Skeletal muscle tissue (tissue), 4 donors: ENCODE results near the gene NKAIN2. TPM values are rescaled to one million over a fixed set of nuclear protein-coding genes. Genes with fewer than 3 reads are reported as not detected.
"Not testable (repeated sequence)": the region's sequence is repeated elsewhere in the genome, so short reads cannot be mapped to it uniquely, and the experiment has no call there.

Experiments used
- H3K27ac ChIP-seq: one replicate; pipeline ENCODE4 v1.7.0; 2013; ENCODE audit warnings: mild to moderate bottlenecking, low read depth, low read length, inconsistent platforms
- H3K27me3 ChIP-seq, 3 donors: one replicate each; pipeline ENCODE4 v1.7.0; 2013; ENCODE audit warnings: low read length in 3 of 3; ENCODE audit not compliant: control insufficient read depth in 3 of 3, insufficient read depth in 3 of 3
- H3K36me3 ChIP-seq, 3 donors: one replicate each; pipeline ENCODE4 v1.7.0; 2013; ENCODE audit warnings: low read length in 3 of 3; ENCODE audit not compliant: control insufficient read depth in 3 of 3, insufficient read depth in 3 of 3
- H3K4me1 ChIP-seq, 3 donors: one replicate each; pipeline ENCODE4 v1.7.0; 2013; ENCODE audit warnings: low read length in 3 of 3, mild to moderate bottlenecking in 3 of 3; ENCODE audit not compliant: control insufficient read depth in 3 of 3, insufficient read depth in 3 of 3
- H3K4me3 ChIP-seq, 3 donors: one replicate each; pipeline ENCODE4 v1.7.0; 2013; ENCODE audit warnings: low read length in 3 of 3
- H3K9ac ChIP-seq, 3 donors: one replicate each; pipeline ENCODE4 v1.7.0; 2013; ENCODE audit warnings: low read length in 3 of 3, mild to moderate bottlenecking in 3 of 3, moderate library complexity in 2 of 3, low read depth in 1 of 3
- H3K9me3 ChIP-seq, 3 donors: one replicate each; pipeline ENCODE4 v1.7.0; 2013; ENCODE audit warnings: low read length in 3 of 3; ENCODE audit not compliant: control insufficient read depth in 3 of 3
- total RNA-seq: library from RNA; depleted of rRNA; stranded (reverse); fragments of >200 nt; gene quantifications from one replicate; pipeline ENCODE4 v1.2.3, GENCODE V29; 2014
- donor health status: Osteomylitis.

NKAIN2 gene
- total RNA-seq, 1 donor from 2014 or later, result 3.1 TPM

DNA sequence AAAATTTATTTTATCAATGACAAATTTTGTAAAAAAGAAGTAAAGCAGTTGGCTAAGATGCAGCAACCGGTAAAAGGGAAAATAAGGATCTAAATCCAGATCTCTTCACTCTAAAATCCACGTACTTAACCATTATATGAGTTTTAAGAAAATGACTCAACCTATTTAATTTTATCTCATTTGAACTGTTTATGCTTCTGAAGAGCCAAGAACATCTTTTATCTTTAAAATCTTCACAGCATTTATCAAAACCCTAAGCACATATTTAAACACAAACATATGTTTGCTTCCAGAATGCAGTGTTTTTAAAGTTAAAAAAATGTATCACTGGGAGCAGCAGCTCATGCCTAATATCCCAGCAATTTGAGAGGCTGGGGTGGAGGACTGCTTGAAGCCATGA, 339.2 kb downstream of the NKAIN2 start:
- H3K27me3 ChIP-seq, result no peaks in the 10 kb centered on the region
- no peaks in the 10 kb centered on the region for H3K36me3 ChIP-seq
- H3K4me3 ChIP-seq, result no peak overlapping the region
- H3K4me1 ChIP-seq, result no peaks in the 10 kb centered on the region
- H3K9ac ChIP-seq, result no peak overlapping the region
- H3K9me3 ChIP-seq, result no peaks in the 10 kb centered on the region
- no peak overlapping the region for H3K27ac ChIP-seq

DNA sequence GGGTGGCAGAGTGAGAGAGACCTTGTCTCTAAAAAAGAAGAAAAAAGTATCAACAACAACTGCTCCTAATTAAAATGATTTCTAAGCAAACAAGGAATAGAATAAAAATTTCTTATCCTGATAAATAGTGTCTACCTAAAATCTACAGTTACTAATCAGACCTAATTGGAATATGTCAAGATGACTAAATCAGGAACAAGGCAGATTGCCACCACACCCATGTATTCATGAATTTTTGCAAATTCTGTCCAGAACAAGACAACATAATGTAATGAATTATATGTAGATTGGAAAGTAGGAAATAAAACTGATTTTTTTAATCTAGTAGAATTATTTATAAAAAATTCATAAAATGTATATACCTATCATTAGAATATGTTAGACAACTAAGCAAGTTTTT, 339.8 kb downstream of the NKAIN2 start:
- no peaks in the 10 kb centered on the region for H3K9me3 ChIP-seq
- no peaks in the 10 kb centered on the region for H3K27me3 ChIP-seq
- H3K9ac ChIP-seq, result no peak overlapping the region
- H3K27ac ChIP-seq, result no peak overlapping the region
- no peaks in the 10 kb centered on the region for H3K36me3 ChIP-seq
- H3K4me1 ChIP-seq, result no peaks in the 10 kb centered on the region
- no peak overlapping the region for H3K4me3 ChIP-seq

DNA sequence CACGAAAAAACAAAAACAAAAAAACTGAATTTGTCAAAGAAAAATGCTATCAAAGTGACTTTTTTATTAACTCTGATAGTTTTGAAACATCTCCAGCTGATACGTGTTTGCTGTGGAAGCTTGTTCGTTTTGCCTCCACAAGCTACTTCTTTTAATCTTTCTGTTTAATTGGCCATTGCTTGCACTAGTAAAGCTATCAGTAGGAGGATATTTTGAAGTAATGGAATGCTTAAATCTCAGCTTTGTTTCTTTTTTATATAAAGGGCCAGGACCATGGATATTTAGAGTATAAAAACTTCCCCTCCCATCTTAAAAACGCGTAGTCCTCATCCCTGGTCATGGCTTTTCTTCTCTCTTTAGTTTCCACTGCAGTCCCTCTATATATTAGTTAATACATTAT, 344.0 kb downstream of the NKAIN2 start:
- no peak overlapping the region for H3K4me3 ChIP-seq
- no peaks in the 10 kb centered on the region for H3K9me3 ChIP-seq
- H3K36me3 ChIP-seq, result no peaks in the 10 kb centered on the region
- H3K27me3 ChIP-seq, result no peaks in the 10 kb centered on the region
- no peaks in the 10 kb centered on the region for H3K4me1 ChIP-seq
- H3K9ac ChIP-seq, result no peak overlapping the region
- no peak overlapping the region for H3K27ac ChIP-seq

DNA sequence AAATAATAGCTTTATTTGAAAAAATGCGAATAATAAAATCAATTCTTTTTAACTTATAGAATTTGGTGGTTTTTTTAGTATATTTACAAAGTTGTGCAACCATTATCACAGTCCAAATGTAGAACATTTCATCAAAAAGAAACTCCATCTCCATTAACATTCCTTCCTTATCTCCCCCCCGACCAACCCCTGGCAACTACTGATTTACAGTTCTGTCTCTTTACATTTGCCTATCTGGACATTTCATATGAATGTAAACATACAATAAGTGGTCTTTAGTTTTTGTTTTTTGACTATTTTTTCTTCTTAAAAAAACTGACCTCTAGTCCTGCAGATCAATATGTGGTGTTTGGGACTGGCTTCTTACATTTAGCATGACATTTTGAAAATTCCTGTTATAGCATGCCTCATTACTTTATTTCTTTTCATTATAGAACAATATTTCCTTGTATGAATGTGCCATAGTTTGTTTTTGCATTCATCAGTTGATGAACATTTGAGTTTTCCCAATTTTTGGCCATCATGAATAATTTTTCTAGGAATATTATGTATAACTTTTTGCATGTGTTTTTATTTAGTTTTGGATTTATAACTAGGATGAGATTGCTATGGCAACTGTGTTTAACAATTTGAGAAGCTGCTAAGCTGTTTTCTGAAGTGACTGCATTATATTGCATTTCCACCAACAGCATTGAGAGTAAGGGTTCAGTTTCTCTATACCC, 344.7 kb downstream of the NKAIN2 start:
- Histone ChIP-seq H3K4me1 (no peaks in the 10 kb centered on the region), H3K4me3 (no peak overlapping the region), H3K27me3 (no peaks in the 10 kb centered on the region), H3K9me3 (no peaks in the 10 kb centered on the region), H3K36me3 (no peaks in the 10 kb centered on the region), H3K27ac (no peak overlapping the region), H3K9ac (no peak overlapping the region)

DNA sequence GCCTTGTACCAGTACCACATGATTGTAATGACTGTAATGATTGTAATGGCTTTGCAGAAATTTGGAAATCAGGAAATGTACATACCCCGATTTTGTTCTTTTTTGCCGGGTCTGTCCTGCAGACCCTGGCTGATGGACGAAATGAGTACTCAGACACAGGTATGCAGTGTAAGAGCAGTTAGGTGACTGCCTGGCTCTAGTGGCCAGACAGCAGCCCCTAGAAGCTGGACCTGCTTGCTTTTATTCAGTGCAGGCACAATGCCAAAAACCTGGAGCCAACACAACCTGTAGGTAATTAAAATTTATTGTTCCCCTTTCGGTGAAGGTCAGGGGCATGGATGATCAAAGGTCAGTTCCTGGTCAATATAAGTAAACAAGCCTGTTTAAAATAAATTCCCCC, 346.0 kb downstream of the NKAIN2 start:
- Histone ChIP-seq H3K27me3 (no peaks in the 10 kb centered on the region), H3K4me1 (no peaks in the 10 kb centered on the region), H3K9ac (no peak overlapping the region), H3K36me3 (no peaks in the 10 kb centered on the region), H3K4me3 (no peak overlapping the region), H3K9me3 (no peaks in the 10 kb centered on the region), H3K27ac (no peak overlapping the region)

DNA sequence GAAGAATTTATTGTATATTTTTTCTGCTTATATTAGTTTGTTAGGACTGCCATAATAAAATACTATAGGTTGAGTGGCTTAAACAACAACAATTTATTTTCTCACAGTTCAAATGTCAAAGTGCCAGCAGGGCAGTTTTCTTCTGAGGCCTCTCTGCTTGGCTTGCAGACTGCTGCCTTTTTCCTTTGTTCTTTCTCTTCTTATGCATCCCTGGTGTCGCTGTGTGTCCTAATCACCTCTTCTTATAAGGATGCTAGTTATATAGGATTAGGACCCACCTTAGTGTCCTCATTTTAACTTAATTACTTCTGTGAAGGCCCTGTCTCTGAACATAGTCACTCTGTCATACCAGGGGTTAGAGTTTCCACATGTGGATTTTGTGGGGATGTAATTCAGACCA, 354.4 kb downstream of the NKAIN2 start:
- Histone ChIP-seq H3K27ac (no peak overlapping the region), H3K9ac (no peak overlapping the region), H3K36me3 (no peaks in the 10 kb centered on the region), H3K4me1 (no peaks in the 10 kb centered on the region), H3K27me3 (no peaks in the 10 kb centered on the region), H3K4me3 (no peak overlapping the region), H3K9me3 (no peaks in the 10 kb centered on the region)

DNA sequence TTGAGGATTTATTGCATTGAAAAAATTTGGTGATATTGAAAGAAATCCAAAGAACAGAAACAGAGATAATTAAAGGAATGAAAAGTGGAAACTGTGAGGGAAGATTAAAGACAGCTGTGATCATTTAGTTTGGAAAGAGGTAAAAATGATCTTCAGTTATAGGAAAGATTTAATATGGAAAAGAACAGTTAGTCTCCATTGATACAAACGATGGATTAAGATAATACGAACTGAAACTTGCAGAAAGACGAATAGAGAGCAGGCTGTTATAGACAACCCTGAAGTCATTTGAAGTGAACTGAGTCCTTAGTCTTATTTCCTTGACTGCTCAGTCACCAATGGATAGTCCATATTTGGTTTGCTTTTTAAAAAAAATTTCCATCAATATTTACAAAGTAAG, 360.0 kb downstream of the NKAIN2 start:
- Histone ChIP-seq H3K36me3 (no peaks in the 10 kb centered on the region), H3K9me3 (no peaks in the 10 kb centered on the region), H3K4me3 (no peak overlapping the region), H3K9ac (no peak overlapping the region), H3K27me3 (no peaks in the 10 kb centered on the region), H3K27ac (no peak overlapping the region), H3K4me1 (no peaks in the 10 kb centered on the region)

DNA sequence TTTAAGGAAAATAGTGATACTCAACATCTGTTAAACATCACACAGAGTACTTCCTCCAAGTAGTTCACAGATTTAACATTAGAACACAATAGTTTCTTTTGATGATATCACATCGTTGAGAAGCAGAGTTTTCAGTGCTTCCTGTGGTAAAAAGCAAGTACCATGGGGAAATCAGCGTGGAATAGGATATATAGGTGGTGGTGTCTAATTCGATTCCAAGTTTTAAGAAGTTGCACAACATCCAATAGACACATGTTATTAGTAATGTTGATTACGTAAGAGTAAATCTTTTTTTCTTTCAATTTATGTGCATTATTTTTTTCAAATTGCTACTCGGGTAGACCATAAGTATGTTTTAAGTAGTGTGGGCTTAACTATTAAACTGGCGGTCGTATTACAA, 360.7 kb downstream of the NKAIN2 start:
- no peaks in the 10 kb centered on the region for H3K4me1 ChIP-seq
- H3K36me3 ChIP-seq, result no peaks in the 10 kb centered on the region
- no peaks in the 10 kb centered on the region for H3K9me3 ChIP-seq
- H3K9ac ChIP-seq, result no peak overlapping the region
- H3K27ac ChIP-seq, result no peak overlapping the region
- H3K27me3 ChIP-seq, result no peaks in the 10 kb centered on the region
- H3K4me3 ChIP-seq, result no peak overlapping the region

DNA sequence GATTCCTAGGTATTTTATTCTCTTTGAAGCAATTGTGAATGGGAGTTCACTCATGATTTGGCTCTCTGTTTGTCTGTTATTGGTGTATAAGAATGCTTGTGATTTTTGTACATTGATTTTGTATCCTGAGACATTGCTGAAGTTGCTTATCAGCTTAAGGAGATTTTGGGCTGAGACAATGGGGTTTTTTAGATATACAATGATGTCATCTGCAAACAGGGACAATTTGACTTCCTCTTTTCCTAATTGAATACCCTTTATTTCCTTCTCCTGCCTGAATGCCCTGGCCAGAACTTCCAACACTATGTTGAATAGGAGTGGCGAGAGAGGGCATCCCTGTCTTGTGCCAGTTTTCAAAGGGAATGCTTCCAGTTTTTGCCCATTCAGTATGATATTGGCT, 363.6 kb downstream of the NKAIN2 start:
- H3K27me3 ChIP-seq, H3K27ac ChIP-seq, H3K4me3 ChIP-seq, H3K9ac ChIP-seq, H3K9me3 ChIP-seq, H3K36me3 ChIP-seq, H3K4me1 ChIP-seq: not testable (repeated sequence)

DNA sequence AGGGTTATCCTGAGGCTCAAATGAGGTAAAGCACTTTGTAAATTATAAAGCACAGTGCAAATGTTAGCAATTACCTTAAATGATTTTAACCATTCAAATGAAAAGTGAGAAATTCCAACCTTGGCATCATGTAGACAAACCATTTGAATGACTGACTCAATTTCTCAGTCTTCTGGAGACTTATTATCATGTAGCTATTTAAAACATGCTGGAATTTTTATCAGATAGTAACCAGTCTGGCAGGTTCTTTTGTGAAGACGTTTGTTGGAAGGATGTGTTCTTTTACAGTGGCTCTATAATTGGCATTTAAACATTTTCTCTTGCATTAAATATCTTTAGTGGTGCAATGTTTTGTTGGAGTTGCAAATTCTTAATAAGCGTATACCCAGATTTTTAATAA, 386.6 kb downstream of the NKAIN2 start:
- Histone ChIP-seq H3K36me3 (no peaks in the 10 kb centered on the region), H3K27me3 (no peaks in the 10 kb centered on the region), H3K9ac (no peak overlapping the region), H3K9me3 (no peaks in the 10 kb centered on the region), H3K4me1 (no peaks in the 10 kb centered on the region), H3K27ac (no peak overlapping the region), H3K4me3 (no peak overlapping the region)
